GM21423 (cell line): ENCODE results near the gene SLC46A1.

Source experiments
- ATAC-seq: cut with Tn5 transposase; IDR thresholded peaks from one replicate; pipeline ENCODE4 v1.9.1; 2021; ENCODE audit warnings: mild to moderate bottlenecking, moderate library complexity; ENCODE audit not compliant: unreplicated experiment

The SLC46A1 gene

GRCh38 chr17:28404461-28404811 lies 1.6 kb downstream of the SLC46A1 start:
- no peak for ATAC-seq

- no peak for ATAC-seq
Measured at GRCh38 chr17:28404007-28404406, 2.0 kb downstream of the SLC46A1 start.

DNA sequence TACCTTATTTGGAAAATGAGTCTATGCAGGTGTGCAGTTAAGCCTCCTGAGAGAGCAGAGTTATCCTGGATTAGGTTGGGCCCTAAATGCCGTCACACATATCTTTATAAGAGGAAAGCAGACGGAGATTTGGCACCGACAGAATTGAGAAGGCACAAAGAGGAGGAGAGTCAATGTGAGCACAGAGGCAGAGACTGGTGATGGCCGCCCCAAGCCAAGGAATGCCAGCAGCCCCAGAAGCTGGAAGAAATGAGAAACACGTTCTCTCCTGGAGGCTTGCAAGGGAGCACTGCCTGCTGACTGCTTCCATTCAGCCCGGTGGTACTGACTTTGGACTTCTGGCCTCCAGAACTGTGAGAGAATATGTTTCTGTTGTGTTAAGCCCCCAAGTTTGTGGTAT lies 3.2 kb downstream of the SLC46A1 start:
- ATAC-seq: no peak

- no peak for ATAC-seq
Measured at GRCh38 chr17:28402224-28402630, 3.8 kb downstream of the SLC46A1 start.

DNA sequence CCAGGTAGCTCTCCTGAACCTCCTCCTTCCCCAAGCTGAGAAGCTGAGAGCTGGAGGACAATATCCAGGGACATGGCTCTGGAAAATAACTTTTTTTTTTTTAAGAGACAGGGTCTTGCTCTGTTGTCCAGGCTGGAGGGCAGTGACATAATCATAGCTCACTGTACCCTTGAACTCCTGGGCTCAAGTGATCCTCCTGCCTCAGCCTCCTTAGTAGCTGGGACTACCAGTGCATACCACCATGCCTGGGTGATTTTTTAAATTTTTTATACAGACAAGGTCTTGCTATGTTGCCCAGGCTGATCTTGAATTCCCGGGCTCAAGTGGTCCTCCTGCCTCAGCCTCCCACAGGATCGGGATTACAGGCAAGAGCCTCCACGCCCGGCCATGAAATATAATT lies 6.2 kb downstream of the SLC46A1 start:
- no peak for ATAC-seq

- no peak for ATAC-seq
Measured at GRCh38 chr17:28398280-28398981, 7.6 kb downstream of the SLC46A1 start.

DNA sequence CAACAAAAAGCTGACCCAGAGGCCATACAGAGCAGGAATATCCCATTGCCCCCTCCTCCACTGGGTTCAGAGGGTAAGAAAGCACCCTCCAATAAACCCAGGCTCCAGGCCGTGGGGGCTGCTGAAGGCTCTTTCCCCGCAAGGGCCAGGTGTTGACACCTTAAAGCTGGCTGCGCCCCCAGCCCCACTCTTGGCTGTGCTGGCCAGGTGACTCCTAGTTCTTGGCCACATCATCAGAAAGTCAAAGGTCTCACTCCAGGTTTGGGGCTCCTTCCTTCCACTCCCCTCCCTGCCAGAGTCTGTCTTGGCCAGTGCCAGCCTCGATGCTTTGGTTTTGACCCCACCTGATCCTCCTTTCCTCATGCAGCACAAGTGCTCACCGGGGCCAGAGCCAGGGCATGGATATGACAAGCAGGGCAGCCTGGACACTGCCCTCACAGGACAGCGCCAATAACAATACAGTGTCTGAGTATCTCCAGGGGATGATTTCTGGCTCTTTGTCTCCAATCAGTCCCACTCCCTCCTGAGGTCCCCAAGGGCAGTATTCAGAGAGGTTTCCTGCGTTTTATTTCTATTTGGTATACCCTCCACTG lies 8.2 kb downstream of the SLC46A1 start:
- no peak for ATAC-seq

DNA sequence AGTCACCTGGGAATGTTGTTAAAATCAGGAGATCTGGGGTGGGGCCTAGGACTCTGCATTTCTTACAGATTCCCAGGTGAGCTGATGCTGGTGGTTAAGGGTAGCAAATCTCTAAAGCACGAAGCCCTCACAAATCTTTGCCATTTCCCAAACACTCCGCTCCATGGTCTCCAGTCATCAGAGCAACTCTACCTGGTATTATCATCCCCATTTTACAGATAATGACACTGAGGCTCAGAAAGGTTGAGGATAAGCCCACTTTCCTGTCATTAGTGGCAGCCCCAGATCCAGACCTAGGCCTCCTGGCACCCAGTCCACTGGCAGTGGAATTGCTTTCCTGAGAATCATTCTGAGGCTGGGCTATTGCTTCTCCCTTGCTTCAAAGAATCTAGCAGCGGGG lies 8.7 kb downstream of the SLC46A1 start:
- no peak for ATAC-seq

DNA sequence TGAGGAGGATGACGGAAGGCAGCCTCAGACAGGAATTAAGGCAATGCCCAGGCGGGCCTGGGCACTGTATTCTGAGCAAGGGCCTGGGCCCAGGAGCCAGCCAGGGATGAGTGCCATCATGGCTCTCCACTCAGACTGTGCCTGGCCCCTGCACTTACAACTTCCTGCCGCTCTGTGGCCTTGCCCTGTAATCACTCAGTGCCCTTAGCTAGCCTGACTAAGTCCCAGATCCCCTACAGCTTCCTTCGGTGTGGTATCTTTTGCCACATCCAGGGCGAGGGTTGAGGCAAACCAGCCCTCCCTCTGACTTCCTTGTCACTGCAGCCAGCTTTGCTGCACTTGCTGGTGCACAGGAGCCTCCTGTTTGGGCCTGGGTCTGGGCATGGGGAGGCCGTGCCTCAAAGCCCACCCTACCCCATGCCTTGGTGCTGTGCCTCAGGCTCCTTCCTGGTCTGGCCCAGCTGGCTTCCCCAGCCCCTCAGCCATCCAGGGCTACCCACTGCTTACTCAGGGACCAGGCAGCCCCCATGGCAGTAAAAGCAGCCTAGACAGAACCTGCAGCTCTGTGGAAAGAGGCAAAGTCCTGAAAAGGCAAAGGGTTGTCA lies 9.3 kb downstream of the SLC46A1 start:
- no peak for ATAC-seq

GRCh38 chr17:28395968-28396367 lies 10.0 kb downstream of the SLC46A1 start:
- no peak for ATAC-seq

DNA sequence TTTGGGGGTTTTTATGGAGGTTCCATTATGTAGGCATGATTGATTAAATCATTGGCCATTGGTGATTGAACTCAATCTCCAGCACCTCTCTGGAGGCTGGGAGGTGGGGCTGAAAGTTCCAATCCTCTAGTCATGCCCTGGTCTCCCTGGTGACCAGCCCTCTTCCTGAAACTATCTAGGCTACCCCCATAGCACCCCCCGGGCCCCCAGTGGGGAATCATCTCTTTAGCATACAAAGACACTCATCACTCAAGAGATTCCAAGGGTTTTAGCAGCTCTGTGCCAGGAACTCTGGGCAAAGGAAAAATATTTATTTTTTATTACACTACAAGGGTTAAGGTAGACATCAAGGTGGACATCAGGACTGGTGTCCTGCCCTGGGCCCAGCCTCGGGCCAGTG lies 10.6 kb downstream of the SLC46A1 start:
- ATAC-seq: no peak

DNA sequence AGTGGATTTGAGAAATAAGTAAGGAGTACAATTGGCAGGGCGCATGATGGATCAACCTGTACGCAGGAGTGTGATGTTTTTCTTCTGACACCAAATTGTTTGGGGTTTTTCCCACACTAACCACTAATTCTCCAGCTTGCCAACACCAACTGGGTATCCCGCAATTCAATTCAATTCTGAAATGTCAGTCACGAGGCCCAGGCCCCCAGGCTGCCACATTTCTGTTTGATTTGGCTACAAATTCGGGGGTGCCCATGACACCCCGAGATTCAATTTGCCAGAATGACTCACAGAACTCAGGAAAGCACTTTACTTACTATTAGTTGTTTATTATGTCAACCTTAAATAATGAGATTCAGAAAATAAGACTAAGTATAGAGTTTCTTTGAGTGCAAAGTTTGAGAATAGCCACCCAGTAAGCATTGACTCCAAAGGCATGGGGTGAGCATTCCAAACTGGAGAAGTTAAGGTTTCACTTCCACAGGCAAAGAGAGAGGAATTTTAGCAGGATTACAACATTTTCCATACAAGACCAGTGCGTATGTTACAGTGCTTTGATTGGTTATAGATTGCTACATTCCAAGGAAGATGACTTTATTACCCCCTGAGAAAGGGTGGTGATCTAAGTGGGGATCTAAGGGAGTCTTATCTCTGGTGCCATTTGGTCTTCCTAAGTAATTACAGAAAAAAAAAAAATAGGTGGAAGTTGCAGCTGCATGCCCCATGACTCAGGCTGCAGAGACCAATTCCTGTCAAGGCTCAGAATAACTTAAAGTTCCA lies 11.5 kb downstream of the SLC46A1 start:
- no peak for ATAC-seq

GRCh38 chr17:28392491-28392890 lies 13.5 kb downstream of the SLC46A1 start:
- no peak for ATAC-seq

- no peak for ATAC-seq
Measured at GRCh38 chr17:28391401-28391800, 14.6 kb downstream of the SLC46A1 start.

DNA sequence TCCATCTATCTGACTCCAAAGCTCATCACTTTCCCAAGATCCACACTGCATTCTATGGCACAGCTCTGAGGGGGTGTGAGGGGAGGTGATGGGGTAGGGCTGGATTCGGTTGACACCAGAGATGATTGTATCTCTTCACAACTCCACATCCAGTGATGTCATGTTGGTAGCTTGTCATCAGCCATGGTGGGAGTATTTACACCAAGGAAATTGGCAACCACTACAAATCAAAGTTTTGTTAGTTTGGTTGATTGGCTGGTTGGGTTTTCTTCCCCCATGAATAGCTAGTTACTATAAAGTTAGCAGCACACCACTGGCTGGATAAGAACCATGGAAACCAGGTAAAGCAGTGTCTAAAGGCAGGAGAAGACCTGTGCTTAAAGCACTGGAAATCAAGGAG lies 15.0 kb downstream of the SLC46A1 start:
- no peak for ATAC-seq

- ATAC-seq: no peak
Measured at GRCh38 chr17:28390563-28390962, 15.4 kb downstream of the SLC46A1 start.

DNA sequence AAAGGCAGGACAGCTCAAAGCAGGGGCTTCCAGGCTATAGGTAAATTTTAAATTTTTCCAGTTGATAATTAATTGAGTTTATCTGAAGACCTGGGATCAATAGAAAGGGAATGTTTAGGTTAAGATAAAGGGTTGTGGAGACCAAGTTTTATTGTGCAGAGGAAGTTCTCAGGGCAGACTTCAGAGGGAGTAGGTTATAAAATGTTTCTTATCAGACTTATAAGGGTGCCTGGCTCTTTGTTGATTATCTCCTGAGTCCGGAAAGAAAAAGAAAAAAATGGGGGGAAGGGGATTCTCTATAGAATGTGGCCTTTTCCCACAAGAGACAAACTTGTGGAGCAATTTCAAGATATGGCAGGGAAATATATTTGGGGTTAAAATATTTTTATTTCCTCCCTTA lies 15.9 kb downstream of the SLC46A1 start:
- no peak for ATAC-seq

DNA sequence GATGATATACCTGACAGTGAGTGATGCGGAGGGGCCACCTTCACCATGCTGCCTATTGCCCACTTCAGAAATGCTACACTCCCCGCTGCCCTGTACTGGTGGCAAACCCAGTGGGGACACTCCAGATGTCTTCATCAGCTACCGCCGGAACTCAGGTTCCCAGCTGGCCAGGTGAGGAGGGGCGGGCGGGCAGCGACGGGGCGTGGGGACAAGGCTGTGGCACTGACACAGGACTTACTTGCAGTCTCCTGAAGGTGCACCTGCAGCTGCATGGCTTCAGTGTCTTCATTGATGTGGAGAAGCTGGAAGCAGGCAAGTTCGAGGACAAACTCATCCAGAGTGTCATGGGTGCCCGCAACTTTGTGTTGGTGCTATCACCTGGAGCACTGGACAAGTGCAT lies 17.9 kb downstream of the SLC46A1 start:
- ATAC-seq: no peak

DNA sequence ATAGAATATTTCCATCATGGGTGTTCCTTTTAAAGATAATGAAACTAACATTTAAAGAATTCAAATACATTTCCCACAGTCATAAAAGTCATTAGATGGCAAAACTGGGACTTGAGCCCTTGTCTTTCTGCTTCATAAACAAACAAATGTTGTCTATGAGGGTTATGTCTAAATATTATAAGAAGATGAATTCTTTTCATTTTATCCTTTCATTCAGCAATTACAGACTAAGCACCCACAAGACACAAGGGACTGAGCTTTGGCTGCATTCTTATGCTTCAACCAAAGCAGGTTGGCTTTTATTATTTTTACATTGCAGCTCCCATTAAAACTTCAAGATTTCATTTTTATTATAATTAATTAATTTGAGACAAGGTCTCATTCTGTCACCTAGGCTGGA lies 19.6 kb downstream of the SLC46A1 start:
- ATAC-seq: no peak

DNA sequence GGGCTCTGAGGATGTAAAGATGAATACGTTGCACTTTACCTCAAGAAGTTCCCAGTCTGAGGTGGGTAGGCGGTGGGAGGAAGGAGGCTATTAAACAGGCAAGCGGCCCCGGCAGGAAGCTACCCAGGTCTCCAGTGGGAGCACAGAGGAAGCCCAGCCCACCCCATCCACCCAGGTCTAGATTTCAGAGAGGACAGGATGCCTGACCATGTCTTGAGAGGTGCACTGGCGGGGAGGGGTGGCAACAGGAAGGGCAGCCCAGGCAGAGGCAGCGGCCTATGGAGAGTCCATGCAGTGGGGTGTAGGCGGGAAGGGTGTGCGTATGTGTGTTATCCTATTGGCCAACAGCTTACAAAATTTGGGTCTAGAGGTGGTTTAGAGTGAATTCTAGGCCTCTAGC lies 20.6 kb downstream of the SLC46A1 start:
- no peak for ATAC-seq

DNA sequence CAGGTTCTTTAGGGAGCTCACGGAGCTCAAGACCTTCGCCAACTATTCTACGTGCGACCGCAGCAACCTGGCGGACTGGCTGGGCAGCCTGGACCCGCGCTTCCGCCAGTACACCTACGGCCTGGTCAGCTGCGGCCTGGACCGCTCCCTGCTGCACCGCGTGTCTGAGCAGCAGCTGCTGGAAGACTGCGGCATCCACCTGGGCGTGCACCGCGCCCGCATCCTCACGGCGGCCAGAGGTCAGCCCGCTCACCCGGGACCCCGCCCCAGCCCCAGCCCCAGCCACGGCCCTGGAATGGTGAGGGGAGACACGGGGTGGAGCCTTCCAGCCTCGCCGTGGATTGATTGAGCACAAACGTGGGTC lies 21.0 kb downstream of the SLC46A1 start:
- ATAC-seq: peak; percentile 26
